Adrenal gland (tissue), 12 donors: ENCODE measurements around the gene ABL1. TPM values are rescaled to one million over a fixed set of nuclear protein-coding genes. Genes with fewer than 3 reads are reported as not detected.

Source experiments
- DNase-seq, 7 donors: peaks; one replicate each; pipeline ENCODE4 v3.0.0-alpha.2; 2019 to 2020
- H3K27ac ChIP-seq, 5 donors: fragments of 200-600 bp; sonication (generic) in 4 of 5; 1 replicate in 3 of 5; 2 replicates in 2 of 5; pipeline versions ENCODE4 v1.5.1 to v1.8.0; 2016 to 2020; ENCODE audit warnings: mild to moderate bottlenecking in 1 of 5
- H3K27me3 ChIP-seq: fragments of 200-600 bp; 2 replicates; pipeline ENCODE4 v1.8.0; 2021
- H3K36me3 ChIP-seq, 2 donors: fragments of 200-600 bp; replicated peaks in 1 of 2; 1 replicate in 1 of 2; 2 replicates in 1 of 2; pipeline versions ENCODE4 v1.5.1 to v1.8.0; 2018 to 2022
- H3K4me1 ChIP-seq, 2 donors: fragments of 200-600 bp; replicated peaks in 1 of 2; 1 replicate in 1 of 2; 2 replicates in 1 of 2; pipeline versions ENCODE4 v1.5.1 to v1.8.0; 2018 to 2021
- H3K4me3 ChIP-seq, 4 donors: fragments of 200-600 bp; sonication (generic) in 3 of 4; one replicate each; pipeline ENCODE4 v1.5.1; 2016 to 2018
- H3K9me3 ChIP-seq, 3 donors: fragments of 200-600 bp; sonication (generic) in 1 of 3; replicated peaks in 1 of 3; 1 replicate in 2 of 3; 2 replicates in 1 of 3; pipeline versions ENCODE4 v1.5.1 to v1.8.0; 2016 to 2021
- CTCF ChIP-seq, 6 experiments: fragments of 450-650 bp in 4 of 6; fragments of 200-600 bp in 2 of 6; sonication (generic) in 1 of 6; IDR thresholded peaks; 1 replicate in 5 of 6; 2 replicates in 1 of 6; pipeline versions ENCODE4 v1.5.1 to v1.8.0; 2016 to 2021; ENCODE audit warnings: antibody characterized with exemption in 6 of 6, mild to moderate bottlenecking in 2 of 6, moderate library complexity in 1 of 6
- POLR2A ChIP-seq, 2 donors: fragments of 450-650 bp; IDR thresholded peaks; one replicate each; pipeline ENCODE4 v1.6.1; 2017; ENCODE audit warnings: antibody characterized with exemption in 2 of 2, mild to moderate bottlenecking in 2 of 2, moderate library complexity in 1 of 2
- WGBS, 4 donors: extraction: QIAGEN DNeasy Blood & Tissue Kit in 2 of 4; methylation state at CpG; one replicate each; pipeline versions ENCODE4 v1.1.5 to v1.1.7; 2013 to 2017; 5-methylcytosine and 5-hydroxymethylcytosine counted together
- intact Hi-C, 2 donors: fragments of 100-400 bp; cut with DNase I; formaldehyde crosslinking; loops; one replicate each; pipeline versions ENCODE4 v1.14.1 to v1.15.0; 2022 to 2023
- polyA plus RNA-seq, 3 donors: library from polyadenylated mRNA; stranded (reverse); fragments of 200-250 nt in 2 of 3; fragments of 350-450 nt in 1 of 3; fragmentation: Illumina TruSeq in 1 of 3; extraction: RNeasy Lipid Tissue Mini Kit (QIAGEN cat#74804) in 1 of 3; gene quantifications; one replicate each; pipeline ENCODE4 v1.2.3, GENCODE V29; 2013 to 2014
- total RNA-seq, 9 donors: library from RNA; depleted of rRNA in 4 of 9; stranded (reverse); fragments of >200 nt in 4 of 9; fragments of 120-200 nt in 1 of 9; fragmentation: NEBNext Ultra II Directional in 1 of 9; extraction: Animal tissue kit (Norgen Biotek cat#: 25700) in 1 of 9; gene quantifications; one replicate each; pipeline versions ENCODE4 v1.1.0 to v1.2.4, GENCODE V29; 2013 to 2023
- donor health status: healthy with polysubstance abuse.
- donor health status: Bipolar disorder and iron deficiency.
- donor health status: DM: yes; HTN: yes; CAD: no.
- donor health status: DM: no; HTN: no; CAD: no.
- donor health status: DM: no; HTN: no; CAD: no.
- donor health status: DM: yes; HTN: yes; CAD: no.

Gene ABL1
- total and polyA plus RNA-seq, 12 donors = 27.2 to 83.2 (median 45.7) TPM

- peaks cover 0 to 89% of the 10 kb centered on the region in 2 donors for H3K36me3 ChIP-seq
- H3K4me1 ChIP-seq = no peaks in the 10 kb centered on the region
- no peak overlapping the region for H3K4me3 ChIP-seq
- no peak for TF ChIP-seq POLR2A (IDR thresholded peaks at IDR 0.05)
- no peak for TF ChIP-seq CTCF (IDR thresholded peaks at IDR 0.05)
- H3K27me3 ChIP-seq = no peaks in the 10 kb centered on the region
- DNase-seq = no peak
- H3K9me3 ChIP-seq = no peaks in the 10 kb centered on the region
- 88 to 97% (median 92%) methylated on average over 6 of the region's 6 CpGs for WGBS, 4 donors
- intact Hi-C loops = no loop called here
- no peak overlapping the region for H3K27ac ChIP-seq
Measured at GRCh38 chr9:130878295-130878694, 43.2 kb downstream of the ABL1 start.

- intact Hi-C loops = no loop called here
- no peak for TF ChIP-seq POLR2A (IDR thresholded peaks at IDR 0.05)
- no peak for TF ChIP-seq CTCF (IDR thresholded peaks at IDR 0.05)
- Histone ChIP-seq H3K4me1 (no peaks in the 10 kb centered on the region), H3K4me3 (no peak overlapping the region), H3K36me3 (peaks cover 0 to 89% of the 10 kb centered on the region in 2 donors), H3K9me3 (no peaks in the 10 kb centered on the region), H3K27ac (no peak overlapping the region), H3K27me3 (no peaks in the 10 kb centered on the region)
- WGBS, 4 donors = 88 to 95% (median 92%) methylated on average over 8 to 9 of the region's 9 CpGs
- DNase-seq = no peak
Measured at GRCh38 chr9:130879863-130880411, 44.9 kb downstream of the ABL1 start.

- Histone ChIP-seq H3K4me3 (no peak overlapping the region), H3K4me1 (no peaks in the 10 kb centered on the region), H3K27ac (no peak overlapping the region), H3K36me3 (peaks cover 0 to 89% of the 10 kb centered on the region in 2 donors), H3K9me3 (no peaks in the 10 kb centered on the region), H3K27me3 (no peaks in the 10 kb centered on the region)
- intact Hi-C loops = no loop called here
- TF ChIP-seq CTCF (IDR thresholded peaks at IDR 0.05) (no peak), POLR2A (IDR thresholded peaks at IDR 0.05) (no peak)
- 92 to 98% (median 95%) methylated on average over 15 to 16 of the region's 16 CpGs for WGBS, 4 donors
- no peak for DNase-seq
Measured at GRCh38 chr9:130880599-130881220, 45.7 kb downstream of the ABL1 start.

- intact Hi-C loops = no loop called here
- TF ChIP-seq CTCF (IDR thresholded peaks at IDR 0.05) = no peak
- TF ChIP-seq POLR2A (IDR thresholded peaks at IDR 0.05) = no peak
- Histone ChIP-seq H3K27me3 (no peaks in the 10 kb centered on the region), H3K4me3 (no peak overlapping the region), H3K27ac (no peak overlapping the region), H3K9me3 (no peaks in the 10 kb centered on the region), H3K4me1 (no peaks in the 10 kb centered on the region), H3K36me3 (peaks cover 0 to 95% of the 10 kb centered on the region in 2 donors)
- no peak for DNase-seq
- 86 to 89% (median 89%) methylated on average over 6 of the region's 6 CpGs for WGBS, 4 donors
Measured at GRCh38 chr9:130881516-130881915, 46.5 kb downstream of the ABL1 start.
